ENCODE measurements around the gene TTC36.

Gene TTC36

GRCh38 chr11:118544010-118544646 lies 16.9 kb downstream of the TTC36 start:
- no peaks in the 10 kb centered on the region for H3K36me3 ChIP-seq (ENCODE audit: control insufficient read depth, insufficient read depth, low read length)

GRCh38 chr11:118544647-118545010 lies 17.4 kb downstream of the TTC36 start:
- Histone ChIP-seq H3K36me3 (ENCODE audit: control insufficient read depth, insufficient read depth, low read length) (no peaks in the 10 kb centered on the region), H3K79me2 (no peaks in the 10 kb centered on the region), H2AFZ (no peak overlapping the region), H3K9me3 (ENCODE audit: control insufficient read depth, low read length) (no peaks in the 10 kb centered on the region), H3K4me1 (no peaks in the 10 kb centered on the region), H3K4me2 (ENCODE audit: low read length) (no peak overlapping the region), H3K27ac (no peak overlapping the region), H3K9ac (no peak overlapping the region), H3K4me3 (ENCODE audit: low read depth, low read length) (no peak overlapping the region), H3K27me3 (ENCODE audit: control insufficient read depth, insufficient read depth, low read length) (no peaks in the 10 kb centered on the region)
- TF ChIP-seq CTCF (IDR thresholded peaks at IDR 0.05): no peak

More at GRCh38 chr11:118544010-118544646, 16.9 kb downstream of the TTC36 start:
- no peaks in the 10 kb centered on the region for H3K79me2 ChIP-seq
- H2AFZ ChIP-seq: no peak overlapping the region
- H3K9ac ChIP-seq: no peak overlapping the region
- no peak overlapping the region for H3K4me2 ChIP-seq (ENCODE audit: low read length)
- no peak overlapping the region for H3K4me3 ChIP-seq (ENCODE audit: low read depth, low read length)
- H3K9me3 ChIP-seq (ENCODE audit: control insufficient read depth, low read length): no peaks in the 10 kb centered on the region
- H3K27me3 ChIP-seq (ENCODE audit: control insufficient read depth, insufficient read depth, low read length): no peaks in the 10 kb centered on the region
- no peak overlapping the region for H3K27ac ChIP-seq
- H3K4me1 ChIP-seq: no peaks in the 10 kb centered on the region
- no peak for TF ChIP-seq CTCF (IDR thresholded peaks at IDR 0.05)

GRCh38 chr11:118545533-118545932 lies 18.3 kb downstream of the TTC36 start:
- no peaks in the 10 kb centered on the region for H3K9me3 ChIP-seq (ENCODE audit: control insufficient read depth, low read length)
- no peaks in the 10 kb centered on the region for H3K27me3 ChIP-seq (ENCODE audit: control insufficient read depth, insufficient read depth, low read length)
- H3K4me1 ChIP-seq: no peaks in the 10 kb centered on the region
- no peak overlapping the region for H2AFZ ChIP-seq
- H3K9ac ChIP-seq: no peak overlapping the region
- no peak overlapping the region for H3K4me3 ChIP-seq (ENCODE audit: low read depth, low read length)
- no peaks in the 10 kb centered on the region for H3K79me2 ChIP-seq
- no peaks in the 10 kb centered on the region for H3K36me3 ChIP-seq (ENCODE audit: control insufficient read depth, insufficient read depth, low read length)
- no peak for TF ChIP-seq CTCF (IDR thresholded peaks at IDR 0.05)
- no peak overlapping the region for H3K27ac ChIP-seq
- no peak overlapping the region for H3K4me2 ChIP-seq (ENCODE audit: low read length)

GRCh38 chr11:118547132-118547531 lies 19.9 kb downstream of the TTC36 start:
- H3K36me3 ChIP-seq (ENCODE audit: control insufficient read depth, insufficient read depth, low read length): no peaks in the 10 kb centered on the region
- no peak for TF ChIP-seq CTCF (IDR thresholded peaks at IDR 0.05)
- no peaks in the 10 kb centered on the region for H3K9me3 ChIP-seq (ENCODE audit: control insufficient read depth, low read length)

GRCh38 chr11:118552341-118552740 lies 25.1 kb downstream of the TTC36 start:
- Histone ChIP-seq H3K36me3 (ENCODE audit: control insufficient read depth, insufficient read depth, low read length) (no peaks in the 10 kb centered on the region), H3K27me3 (ENCODE audit: control insufficient read depth, insufficient read depth, low read length) (no peaks in the 10 kb centered on the region), H3K4me1 (peaks cover 3% of the 10 kb centered on the region), H3K79me2 (no peaks in the 10 kb centered on the region), H3K9me3 (ENCODE audit: control insufficient read depth, low read length) (no peaks in the 10 kb centered on the region), H2AFZ (no peak overlapping the region), H3K27ac (peak overlapping the region; percentile 77), H3K4me3 (ENCODE audit: low read depth, low read length) (no peak overlapping the region), H3K9ac (no peak overlapping the region), H3K4me2 (ENCODE audit: low read length) (peak overlapping the region; percentile 51)
- TF ChIP-seq CTCF (IDR thresholded peaks at IDR 0.05): no peak

More at GRCh38 chr11:118547132-118547531, 19.9 kb downstream of the TTC36 start:
- no peak overlapping the region for H2AFZ ChIP-seq
- no peak overlapping the region for H3K9ac ChIP-seq
- H3K79me2 ChIP-seq: no peaks in the 10 kb centered on the region
- H3K4me2 ChIP-seq (ENCODE audit: low read length): no peak overlapping the region
- no peak overlapping the region for H3K27ac ChIP-seq
- no peak overlapping the region for H3K4me3 ChIP-seq (ENCODE audit: low read depth, low read length)
- H3K4me1 ChIP-seq: peaks cover 3% of the 10 kb centered on the region
- H3K27me3 ChIP-seq (ENCODE audit: control insufficient read depth, insufficient read depth, low read length): no peaks in the 10 kb centered on the region
